Measurements from ENCODE around the gene CHN1.

The CHN1 gene

DNA sequence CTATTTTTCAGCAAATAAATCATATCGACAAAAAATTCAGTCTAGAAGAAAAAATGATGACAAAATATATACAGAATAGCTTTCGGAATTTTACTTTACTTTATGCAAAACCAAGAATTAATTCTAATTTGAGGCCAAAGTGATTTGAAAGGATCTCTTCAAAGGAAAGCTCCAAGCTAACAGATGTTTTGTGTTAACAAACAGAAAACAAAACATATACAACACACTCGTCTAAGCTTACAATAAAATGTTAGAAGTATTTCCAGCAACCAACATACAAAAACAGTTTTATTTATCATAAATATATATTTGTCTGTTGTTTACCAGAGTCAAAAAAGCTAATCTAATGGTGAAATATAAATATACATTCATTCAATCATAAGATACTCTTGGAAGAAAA is 122.8 kb downstream of the CHN1 start:
- H3K27ac ChIP-seq, result no peak overlapping the region
- no peak for DNase-seq (ENCODE audit: low spot score)
- no peak overlapping the region for H3K4me3 ChIP-seq
- TF ChIP-seq CTCF (IDR thresholded peaks at IDR 0.05), result no peak

- H3K27ac ChIP-seq, result no peak overlapping the region
- no peak overlapping the region for H3K4me3 ChIP-seq
- no peak for TF ChIP-seq CTCF (IDR thresholded peaks at IDR 0.05)
- no peak for DNase-seq (ENCODE audit: low spot score)
Measured at GRCh38 chr2:174881678-174882077, 123.5 kb downstream of the CHN1 start.

- no peak overlapping the region for H3K27ac ChIP-seq
- TF ChIP-seq CTCF (IDR thresholded peaks at IDR 0.05), result no peak
- H3K4me3 ChIP-seq, result peak overlapping the region; percentile 64
- no peak for DNase-seq (ENCODE audit: low spot score)
Measured at GRCh38 chr2:174878537-174879147, 126.5 kb downstream of the CHN1 start.

- Histone ChIP-seq H3K27ac (no peak overlapping the region), H3K4me3 (no peak overlapping the region)
- no peak for TF ChIP-seq CTCF (IDR thresholded peaks at IDR 0.05)
- DNase-seq (ENCODE audit: low spot score), result no peak
Measured at GRCh38 chr2:174877751-174878150, 127.4 kb downstream of the CHN1 start.

GRCh38 chr2:174877301-174877700 is 127.9 kb downstream of the CHN1 start:
- DNase-seq (ENCODE audit: low spot score), result no peak
- no peak for TF ChIP-seq CTCF (IDR thresholded peaks at IDR 0.05)
- H3K4me3 ChIP-seq, result no peak overlapping the region
- H3K27ac ChIP-seq, result no peak overlapping the region

DNA sequence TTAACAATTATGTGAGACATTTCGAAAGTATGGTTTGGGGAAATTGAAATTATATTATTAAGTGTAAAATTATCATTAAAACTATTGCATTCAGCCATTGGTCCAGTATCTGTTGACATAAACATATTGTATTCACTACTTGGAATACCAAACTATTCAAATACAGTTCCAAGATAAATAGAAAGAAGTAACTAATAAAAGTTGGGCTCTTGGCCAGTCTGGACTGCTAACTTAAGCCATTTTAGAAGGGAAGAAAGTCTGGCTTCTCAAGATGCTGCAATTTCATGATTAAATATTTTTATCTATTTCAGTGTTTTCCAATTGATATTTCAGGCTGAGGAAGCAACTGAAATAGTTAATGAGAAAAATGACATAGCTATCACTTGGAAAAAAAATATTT is 131.1 kb downstream of the CHN1 start:
- Histone ChIP-seq H3K27ac (no peak overlapping the region), H3K4me3 (no peak overlapping the region)
- no peak for TF ChIP-seq CTCF (IDR thresholded peaks at IDR 0.05)
- DNase-seq (ENCODE audit: low spot score), result no peak

DNA sequence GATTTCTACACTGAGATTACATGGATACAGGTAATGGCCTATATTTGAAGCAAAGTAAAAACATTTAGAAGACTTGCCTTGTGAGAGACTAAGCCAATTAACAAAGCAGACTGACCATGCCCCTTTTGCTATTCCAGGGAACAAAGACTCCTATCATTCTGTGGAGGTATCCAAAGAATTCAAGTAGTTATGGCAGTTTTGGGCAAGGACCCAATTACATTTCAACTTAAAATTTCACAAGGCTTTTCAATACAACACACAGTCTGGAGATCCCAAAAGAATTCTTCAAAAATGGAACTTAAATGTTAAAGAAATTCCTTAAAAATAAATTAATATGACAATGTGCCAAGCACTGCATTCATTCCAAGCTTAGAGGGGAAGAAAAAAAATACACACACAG is 131.7 kb downstream of the CHN1 start:
- H3K27ac ChIP-seq, result no peak overlapping the region
- no peak for DNase-seq (ENCODE audit: low spot score)
- no peak for TF ChIP-seq CTCF (IDR thresholded peaks at IDR 0.05)
- H3K4me3 ChIP-seq, result no peak overlapping the region
